Mammary epithelial cell (primary cell): ENCODE results near the gene NEK10.

ENCODE experiments used
- CTCF ChIP-seq, 2 donors: IDR thresholded peaks in 1 of 2; conservative IDR thresholded peaks in 1 of 2; 2 replicates each; pipeline ENCODE4 v1.5.1; 2011 to 2012; ENCODE audit warnings: inconsistent platforms in 2 of 2, low read length in 2 of 2, mild to moderate bottlenecking in 2 of 2, control low read depth in 1 of 2, low read depth in 1 of 2; ENCODE audit not compliant: insufficient read depth in 1 of 2; ENCODE audit errors: extremely low read depth in 1 of 2
- EZH2 ChIP-seq: IDR thresholded peaks from 2 replicates; pipeline ENCODE4 v1.6.1; 2012; ENCODE audit warnings: low read length, inconsistent platforms, borderline replicate concordance

- no peak for TF ChIP-seq CTCF (conservative IDR thresholded peaks at IDR 0.05 in 1 of 2, IDR thresholded peaks at IDR 0.05 in 1 of 2; ENCODE audit: extremely low read depth in 1 of 2, insufficient read depth in 1 of 2, low read depth in 1 of 2, low read length in 2 of 2)
- no peak for TF ChIP-seq EZH2
These were observed 49.2 kb downstream of the NEK10 start for GRCh38 chr3:27319847-27320526.
